GM19324 (cell line): ENCODE data around the gene FGF19.

Experiments
- ATAC-seq: cut with Tn5 transposase; IDR thresholded peaks from one replicate; pipeline ENCODE4 v1.9.1; 2021; ENCODE audit warnings: mild to moderate bottlenecking, moderate library complexity; ENCODE audit not compliant: unreplicated experiment, low FRiP score

FGF19 gene, protein sequence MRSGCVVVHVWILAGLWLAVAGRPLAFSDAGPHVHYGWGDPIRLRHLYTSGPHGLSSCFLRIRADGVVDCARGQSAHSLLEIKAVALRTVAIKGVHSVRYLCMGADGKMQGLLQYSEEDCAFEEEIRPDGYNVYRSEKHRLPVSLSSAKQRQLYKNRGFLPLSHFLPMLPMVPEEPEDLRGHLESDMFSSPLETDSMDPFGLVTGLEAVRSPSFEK

DNA sequence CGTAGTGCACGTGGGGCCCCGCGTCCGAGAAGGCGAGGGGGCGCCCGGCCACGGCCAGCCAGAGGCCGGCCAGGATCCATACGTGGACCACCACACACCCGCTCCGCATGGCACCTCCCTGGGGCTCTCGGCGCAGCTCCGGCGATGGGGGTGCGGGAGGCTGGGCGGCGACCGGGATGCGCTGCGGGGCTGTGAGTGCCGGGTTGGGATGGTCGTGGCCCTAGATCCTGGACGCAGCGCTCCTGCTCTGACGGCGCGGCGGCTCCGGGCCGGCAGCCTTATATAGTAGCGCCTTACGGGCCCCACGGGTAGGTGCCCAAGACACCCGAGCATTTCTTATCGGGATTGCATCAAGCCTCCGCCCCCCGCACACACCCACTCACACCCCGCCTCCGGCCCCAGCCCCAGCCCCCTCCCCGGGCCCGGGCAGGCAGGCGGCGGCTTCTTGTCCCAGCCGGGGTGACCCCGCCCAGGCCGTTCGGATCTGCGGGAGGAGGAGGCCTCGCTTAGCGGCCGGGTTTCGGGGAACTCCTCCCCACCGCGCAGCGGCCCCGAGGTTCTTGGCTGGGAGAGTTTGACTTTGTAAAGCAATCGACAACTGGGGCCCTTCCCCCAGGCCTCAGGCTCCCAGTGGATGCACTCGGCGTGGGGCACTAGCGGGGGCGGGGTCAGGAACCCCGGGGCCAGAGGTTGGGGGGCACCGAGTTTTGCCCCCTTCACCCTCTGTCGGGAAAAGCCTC, at the start of gene FGF19:
TSS of gene FGF19 (minus strand) at position 255 of the 740 bp plus-strand sequence. CDS start at position 109, 146 bp downstream.
- no peak for ATAC-seq

DNA sequence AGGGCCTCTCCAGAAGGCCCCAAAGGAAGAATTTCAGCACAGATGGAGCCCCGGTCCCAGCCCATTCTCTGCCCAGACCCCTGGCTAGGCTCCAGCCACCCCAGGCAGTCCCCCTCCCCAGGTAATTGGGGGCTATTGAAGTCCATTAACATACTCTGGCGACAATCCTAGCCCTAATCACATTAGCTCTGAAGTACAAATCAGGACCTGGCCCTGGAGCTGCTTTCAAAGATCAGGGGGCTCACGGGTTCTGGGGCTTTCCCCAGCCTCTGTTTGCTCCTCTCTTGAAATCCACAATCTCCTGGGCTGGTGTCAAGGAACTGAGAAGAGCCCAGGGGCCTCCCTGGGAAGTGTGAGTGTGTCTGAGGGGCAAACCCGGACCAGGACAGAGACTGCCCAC, 49.1 kb upstream of the FGF19 start:
- ATAC-seq: no peak

DNA sequence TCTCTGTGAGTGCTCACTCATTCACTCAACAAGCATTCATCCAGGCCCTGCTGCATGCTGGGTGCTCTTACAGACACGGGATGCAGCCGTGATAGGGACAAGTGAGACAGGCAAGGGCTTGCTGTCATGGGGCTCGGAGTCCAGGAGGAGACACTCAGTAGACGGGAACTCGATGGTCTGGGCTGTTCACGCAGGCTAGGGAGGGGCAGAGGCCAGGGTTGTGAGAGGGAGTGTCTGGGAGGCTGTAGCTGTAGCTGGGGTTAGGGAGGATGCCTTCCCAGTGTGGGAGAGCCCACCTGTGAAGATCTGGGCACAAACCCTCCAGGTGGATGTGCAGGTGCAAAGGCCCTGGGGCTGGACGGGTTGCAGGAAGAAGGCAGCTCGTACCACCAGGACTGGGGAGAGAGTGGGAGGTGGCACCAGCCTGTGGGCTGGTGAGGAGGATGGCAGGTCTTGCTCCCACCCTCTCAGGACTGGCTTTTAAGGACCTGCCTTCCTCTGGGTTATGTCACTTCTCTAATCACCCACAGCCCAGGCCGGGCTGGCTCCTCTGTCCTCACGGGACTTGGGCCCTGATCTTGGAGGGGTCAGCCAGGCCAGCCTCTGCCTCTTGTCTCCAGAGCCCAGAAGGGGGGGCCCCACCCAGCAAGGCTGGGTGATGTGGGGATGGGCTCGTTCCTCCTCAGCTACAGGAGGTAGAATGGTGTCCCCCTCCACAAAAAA, 47.2 kb upstream of the FGF19 start:
- no peak for ATAC-seq

- no peak for ATAC-seq
Observed at GRCh38 chr11:69750108-69750850, 46.5 kb upstream of the FGF19 start.

GRCh38 chr11:69748637-69749036, 44.8 kb upstream of the FGF19 start:
- no peak for ATAC-seq

- ATAC-seq: no peak
Observed at GRCh38 chr11:69746752-69747742, 43.2 kb upstream of the FGF19 start.

- ATAC-seq: no peak
Observed at GRCh38 chr11:69746140-69746539, 42.3 kb upstream of the FGF19 start.

GRCh38 chr11:69745201-69745600, 41.4 kb upstream of the FGF19 start:
- ATAC-seq: no peak

DNA sequence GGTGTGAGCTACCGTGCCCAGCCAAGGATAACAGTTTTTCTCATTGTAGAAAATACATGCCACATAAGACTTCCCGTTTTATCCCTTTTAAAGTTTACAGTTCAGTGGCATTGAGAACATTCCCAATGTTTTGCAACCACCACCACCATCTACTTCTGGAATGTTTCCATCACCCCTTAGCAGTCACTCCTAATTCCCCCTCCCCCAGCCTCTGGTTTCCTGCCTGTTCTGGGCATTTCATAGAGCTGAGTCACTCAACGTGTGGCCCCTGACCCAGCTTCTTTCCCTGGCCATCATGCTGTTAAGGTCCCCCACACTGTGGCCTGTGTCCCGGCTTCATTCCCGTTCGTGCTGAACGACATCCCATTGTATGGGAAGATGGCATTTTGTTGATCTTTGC, 40.6 kb upstream of the FGF19 start:
- no peak for ATAC-seq

DNA sequence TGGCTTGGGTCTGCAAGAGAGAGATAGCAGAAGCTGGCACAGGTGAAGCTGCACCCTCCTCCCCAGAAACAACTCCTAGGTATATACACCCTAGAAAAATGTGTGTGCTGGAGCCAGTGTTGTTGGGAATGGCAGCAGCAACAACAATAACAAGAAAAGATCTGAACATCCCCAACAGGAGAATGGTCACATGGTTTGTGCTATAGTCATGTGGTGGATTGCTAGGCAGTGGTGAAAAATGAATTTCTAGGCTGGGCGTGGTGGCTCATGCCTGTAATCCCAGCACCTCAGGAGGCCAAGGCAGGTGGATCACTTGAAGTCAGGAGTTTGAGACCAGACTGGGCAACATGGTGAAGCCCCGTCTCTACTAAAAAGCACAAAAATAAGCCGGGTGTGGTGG, 31.0 kb upstream of the FGF19 start:
- no peak for ATAC-seq

- ATAC-seq: no peak
Observed at GRCh38 chr11:69734367-69734766, 30.5 kb upstream of the FGF19 start.

- ATAC-seq: no peak
Observed at GRCh38 chr11:69732910-69733309, 29.1 kb upstream of the FGF19 start.

DNA sequence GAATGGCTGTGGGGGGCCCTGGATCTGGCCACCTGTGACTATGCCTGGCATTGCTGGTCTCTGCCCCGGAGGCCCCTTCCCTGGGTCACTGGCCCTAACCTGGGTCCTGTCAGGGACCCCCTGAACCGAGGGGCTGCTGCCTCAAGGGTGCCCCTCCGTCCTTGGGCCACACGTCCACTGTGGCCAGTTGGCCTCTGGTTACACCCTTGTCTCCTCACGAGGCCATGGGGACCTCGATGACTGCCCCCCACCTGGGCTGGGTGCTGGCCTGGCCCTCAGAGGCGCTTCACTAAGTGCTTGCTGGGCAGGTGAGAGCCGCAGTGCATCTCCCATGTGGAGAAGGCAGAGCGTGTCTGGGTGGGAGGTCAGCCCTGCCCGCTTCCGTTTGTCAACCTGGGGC, 27.3 kb upstream of the FGF19 start:
- ATAC-seq: no peak

DNA sequence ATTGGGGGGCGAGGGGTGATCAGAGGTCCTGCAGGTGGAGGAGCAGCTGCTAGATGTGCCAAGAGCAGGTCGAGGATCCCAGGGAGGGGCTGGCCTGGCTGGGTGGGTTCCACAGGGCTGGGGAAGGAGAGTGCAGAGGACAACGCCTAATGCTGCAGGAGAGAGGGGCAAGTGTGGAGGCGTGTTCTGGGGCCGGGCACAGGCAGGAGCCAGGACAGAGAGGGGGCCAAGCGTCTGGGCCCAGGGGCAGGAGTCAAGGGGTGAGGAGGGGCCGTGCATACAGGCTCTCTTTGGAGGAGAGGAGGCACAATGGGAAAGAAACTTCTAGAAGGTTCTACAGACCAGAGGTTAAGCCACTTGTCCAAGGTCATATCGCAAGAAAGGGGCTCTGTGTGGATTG, 26.7 kb upstream of the FGF19 start:
- ATAC-seq: no peak

GRCh38 chr11:69729252-69729651, 25.4 kb upstream of the FGF19 start:
- ATAC-seq: no peak

DNA sequence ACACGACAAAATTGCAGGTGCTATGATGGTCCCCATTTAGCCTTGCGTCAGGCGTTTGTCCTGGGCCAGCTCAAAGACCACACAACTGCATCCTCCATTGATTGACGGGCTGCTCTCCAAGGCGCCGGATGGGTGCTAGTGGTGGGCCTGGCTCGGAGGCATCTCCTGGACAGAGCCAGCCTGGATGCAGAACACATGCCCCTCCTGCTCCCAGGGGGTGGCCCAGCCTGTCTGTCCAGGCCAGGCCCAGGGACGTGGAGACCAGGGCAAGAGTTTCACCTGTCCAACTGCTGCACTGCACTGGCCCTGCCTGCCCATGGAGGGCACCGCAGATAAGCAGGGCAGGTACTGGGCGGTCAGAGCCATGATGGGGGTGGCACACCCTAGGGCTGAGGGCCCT, 23.4 kb upstream of the FGF19 start:
- no peak for ATAC-seq

DNA sequence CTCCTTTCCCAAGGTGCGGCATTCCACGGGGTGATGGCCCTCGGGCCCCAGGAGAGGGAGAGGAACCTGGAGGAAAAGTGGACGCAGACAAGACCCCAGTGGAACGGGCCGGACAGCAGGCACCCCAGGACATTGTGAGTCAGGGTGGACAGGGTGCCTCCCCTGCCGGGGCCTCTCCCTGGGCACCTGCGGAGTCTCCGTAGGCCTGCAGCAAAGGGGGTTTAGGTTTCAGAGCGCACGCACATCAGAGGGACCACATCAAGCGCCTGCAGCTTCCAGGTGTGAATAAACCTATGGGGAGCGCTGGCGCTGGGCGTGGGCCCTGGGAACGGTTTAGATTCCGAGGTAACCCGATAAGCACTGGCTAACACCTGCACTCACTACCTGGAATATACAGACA, 22.7 kb upstream of the FGF19 start:
- no peak for ATAC-seq

DNA sequence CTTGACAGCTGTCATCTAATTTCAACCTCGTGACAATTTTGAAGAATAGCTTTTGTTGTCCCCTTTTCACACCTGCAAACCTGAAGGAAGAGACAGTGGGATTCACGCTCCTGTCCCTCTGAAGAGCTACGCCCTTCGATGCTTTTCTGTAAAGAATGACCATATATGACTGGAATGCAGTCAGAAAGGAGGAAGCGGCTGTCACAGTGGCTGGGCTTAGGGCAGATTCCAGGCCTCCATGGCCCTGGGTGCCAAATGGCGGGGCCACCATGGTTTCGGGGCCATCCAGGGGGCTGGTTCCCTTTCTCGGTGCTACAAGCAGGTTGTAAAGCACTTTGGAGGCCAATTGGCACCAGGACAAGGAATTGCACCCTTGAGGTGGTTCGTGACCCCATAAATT, 22.2 kb upstream of the FGF19 start:
- ATAC-seq: no peak

- ATAC-seq: no peak
Observed at GRCh38 chr11:69721745-69722144, 17.9 kb upstream of the FGF19 start.

DNA sequence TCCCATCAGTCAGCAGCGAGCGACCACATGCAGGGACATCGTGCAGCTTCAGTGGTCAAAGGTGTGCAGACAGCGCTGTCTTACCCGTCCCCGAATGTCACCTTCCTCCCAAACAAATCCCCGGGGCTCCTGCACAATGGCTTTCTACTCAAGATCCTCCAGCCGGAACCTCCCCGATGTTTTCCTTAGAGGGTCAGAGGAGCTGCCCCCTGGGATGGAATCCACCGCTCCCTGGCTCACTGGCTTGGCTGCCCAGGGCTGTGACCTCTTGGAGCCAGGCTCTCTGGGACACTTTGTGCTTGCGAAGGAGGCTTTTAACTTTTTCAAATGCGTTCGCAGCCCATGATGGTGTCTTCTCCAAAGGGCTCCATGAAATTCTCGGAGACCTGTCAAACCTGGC, 17.3 kb upstream of the FGF19 start:
- no peak for ATAC-seq
